Ovary (tissue), 3 donors: ENCODE results near the gene DOCK8.

Source experiments
- CTCF ChIP-seq, 3 donors: fragments of 450-650 bp in 2 of 3; fragments of 200-600 bp in 1 of 3; IDR thresholded peaks; one replicate each; pipeline versions ENCODE4 v1.5.1 to v1.8.0; 2016 to 2022; ENCODE audit warnings: antibody characterized with exemption in 3 of 3, mild to moderate bottlenecking in 1 of 3
- EP300 ChIP-seq: sonication (generic); formaldehyde crosslinking; IDR thresholded peaks from one replicate; pipeline ENCODE4 v1.6.1; 2017; ENCODE audit warnings: antibody characterized with exemption
- donor health status: DM: no; HTN: no; CAD: no.

- TF ChIP-seq CTCF (IDR thresholded peaks at IDR 0.05): no peak
- no peak for TF ChIP-seq EP300
Observed at GRCh38 chr9:254516-254915, 39.9 kb downstream of the DOCK8 start.
